K562 (cell line): ENCODE results near the gene PPAT. TPM values are rescaled to one million over a fixed set of nuclear protein-coding genes. Genes with fewer than 3 reads are reported as not detected.
A peak's percentile ranks its signal among the peaks of the same experiment; 100 is the strongest.

Source experiments
- ATF4 ChIP-seq: fragments of 450-650 bp; formaldehyde crosslinking; IDR thresholded peaks from 2 replicates; pipeline ENCODE4 v1.4.0; 2022; ENCODE audit warnings: mild to moderate bottlenecking, moderate library complexity
- DACH1 ChIP-seq: fragments of 450-650 bp; IDR thresholded peaks from 2 replicates; pipeline ENCODE4 v1.6.1; 2018; ENCODE audit not compliant: partially characterized antibody
- ETV1 ChIP-seq: fragments of 450-650 bp; conservative IDR thresholded peaks from 2 replicates; pipeline ENCODE4 v1.6.1; 2016; ENCODE audit warnings: missing genetic modification characterization, control low read depth, low read depth, missing compliant biosample characterization
- HLTF ChIP-seq: fragments of 450-650 bp; IDR thresholded peaks from 2 replicates; pipeline ENCODE4 v1.6.1; 2016
- KHSRP ChIP-seq: fragments of 450-650 bp; IDR thresholded peaks from 2 replicates; pipeline ENCODE4 v1.6.1; 2017
- MAFG ChIP-seq: fragments of 450-650 bp; conservative IDR thresholded peaks from 2 replicates; pipeline ENCODE4 v1.6.1; 2016; ENCODE audit warnings: missing genetic modification characterization, missing compliant biosample characterization
- NONO ChIP-seq, 2 experiments: fragments of 200-400 bp in 1 of 2; fragments of 450-650 bp in 1 of 2; formaldehyde crosslinking in 1 of 2; IDR thresholded peaks; 2 replicates each; pipeline ENCODE4 v1.6.1; 2017; ENCODE audit warnings: low read depth in 2 of 2, mild to moderate bottlenecking in 2 of 2, moderate library complexity in 2 of 2, low read length in 1 of 2
- NR2F6 ChIP-seq: fragments of 450-650 bp; formaldehyde crosslinking; IDR thresholded peaks from 2 replicates; pipeline ENCODE4 v1.4.0; 2020; ENCODE audit warnings: mild to moderate bottlenecking
- PHF20 ChIP-seq: fragments of 450-650 bp; IDR thresholded peaks from 2 replicates; pipeline ENCODE4 v1.6.1; 2018; ENCODE audit not compliant: partially characterized antibody
- RREB1 ChIP-seq: fragments of 250-450 bp; sonication (Bioruptor Pico); IDR thresholded peaks from 2 replicates; pipeline ENCODE4 v1.4.0; 2020
- SIX5 ChIP-seq, 2 experiments: IDR thresholded peaks; 2 replicates each; pipeline ENCODE4 v1.6.1; 2011; ENCODE audit warnings: low read length in 2 of 2, borderline replicate concordance in 1 of 2, low read depth in 1 of 2, mild to moderate bottlenecking in 1 of 2, moderate library complexity in 1 of 2; ENCODE audit not compliant: insufficient read depth in 1 of 2
- SMAD4 ChIP-seq: fragments of 250-450 bp; sonication (Bioruptor Pico); conservative IDR thresholded peaks from 2 replicates; pipeline ENCODE4 v1.8.0; 2021; ENCODE audit warnings: inconsistent platforms, mild to moderate bottlenecking, moderate library complexity
- TAF1 ChIP-seq: IDR thresholded peaks from 2 replicates; pipeline ENCODE4 v1.6.1; 2011; ENCODE audit warnings: mild to moderate bottlenecking, low read length, moderate library complexity; ENCODE audit not compliant: insufficient read depth, control insufficient read depth, severe bottlenecking; ENCODE audit errors: extremely low read depth
- ZBTB49 ChIP-seq: sonication (generic); formaldehyde crosslinking; IDR thresholded peaks from 2 replicates; pipeline ENCODE4 v1.8.0; 2022; ENCODE audit warnings: missing genetic modification reagents, mild to moderate bottlenecking, borderline replicate concordance
- ZNF165 ChIP-seq: fragments of 250-450 bp; sonication (Bioruptor Pico); IDR thresholded peaks from 2 replicates; pipeline ENCODE4 v1.4.0; 2020; ENCODE audit warnings: borderline replicate concordance
- ZNF175 ChIP-seq: fragments of 200-800 bp; sonication (Bioruptor generic); IDR thresholded peaks from 2 replicates; pipeline ENCODE4 v1.6.1; 2016; ENCODE audit warnings: low read depth, mild to moderate bottlenecking, missing genetic modification characterization, missing compliant biosample characterization
- ZNF766 ChIP-seq: fragments of 200-800 bp; sonication (Bioruptor generic); conservative IDR thresholded peaks from 2 replicates; pipeline ENCODE4 v1.6.1; 2016; ENCODE audit warnings: missing genetic modification characterization, missing compliant biosample characterization
- polyA plus RNA-seq, 8 experiments: library from polyadenylated mRNA; depleted of rRNA in 4 of 8; stranded (reverse) in 5 of 8; unstranded in 3 of 8; fragments of >200 nt; fragmentation: Nextera tagmentation in 2 of 8; fragmentation: Illumina TruSeq in 1 of 8; extraction: Ambion mirVana in 2 of 8; extraction: Trizol in 1 of 8; gene quantifications; 2 replicates each; pipeline versions ENCODE4 v1.2.1 to v1.2.3, GENCODE V29; 2011 to 2014; ENCODE audit warnings: inconsistent platforms in 1 of 8, missing spikeins in 1 of 8
- total RNA-seq, 7 experiments: library from RNA; depleted of rRNA in 6 of 7; stranded (reverse); fragments of >200 nt in 6 of 7; fragmentation: Illumina TruSeq in 2 of 7; extraction: Trizol in 2 of 7; gene quantifications; 2 replicates each; pipeline versions ENCODE4 v1.2.1 to v1.2.3, GENCODE V29; 2011 to 2021; ENCODE audit warnings: low replicate concordance in 1 of 7

The PPAT gene
- total and polyA plus RNA-seq, 9 of the 15 experiments (the other 6 are each of a cell fraction or from before 2014, with no cell fraction given): 36.2 to 75.8 (median 55.5) TPM

GRCh38 chr4:56387023-56388001, 48.1 kb downstream of the PPAT start, which contains the start of gene AASDH (continued):
- TF ChIP-seq SMAD4 (CRISPR knock-in tag) (peak; percentile 59), TAF1 (peak; percentile 86), ZBTB49 (CRISPR knock-in tag) (no peak), NR2F6 (CRISPR knock-in tag) (0 out of 2 replicates have a peak, but pooled peaks have one; percentile 40), RREB1 (CRISPR knock-in tag) (peak; percentile 89), HLTF (no peak), ZNF165 (CRISPR knock-in tag) (no peak), PHF20 (peak; percentile 92), MAFG (no peak), SIX5 (IDR thresholded peaks at IDR 0.05; ENCODE audit: borderline replicate concordance in 1 of 2, insufficient read depth in 1 of 2, low read depth in 1 of 2, low read length in 2 of 2) (no peak; a peak in 1 of 4 replicates), ZNF766 (no peak), KHSRP (peak; percentile 98), ZNF175 (CRISPR knock-in tag) (peak; percentile 71; the same call in 1 of the 2 replicates), DACH1 (no peak), ATF4 (CRISPR knock-in tag) (no peak), NONO (IDR thresholded peaks at IDR 0.05; ENCODE audit: low read depth in 2 of 2, low read length in 1 of 2) (peak in 1 of 2 experiments; percentile 79; a peak in 2 of 4 replicates), ETV1 (tag) (0 out of 2 replicates have a peak, but pooled peaks have one; percentile 6)
